Pons (tissue), 1 donor: Measurements from ENCODE around the gene MAPT.
A peak's percentile ranks its signal among the peaks of the same experiment; 100 is the strongest.
"Not testable (repeated sequence)": the region's sequence is repeated elsewhere in the genome, so short reads cannot be mapped to it uniquely, and the experiment has no call there.

Experiments used
- DNase-seq: peaks from one replicate; pipeline ENCODE4 v3.0.0-alpha.2; 2016; ENCODE audit warnings: low spot score

Gene MAPT

DNA sequence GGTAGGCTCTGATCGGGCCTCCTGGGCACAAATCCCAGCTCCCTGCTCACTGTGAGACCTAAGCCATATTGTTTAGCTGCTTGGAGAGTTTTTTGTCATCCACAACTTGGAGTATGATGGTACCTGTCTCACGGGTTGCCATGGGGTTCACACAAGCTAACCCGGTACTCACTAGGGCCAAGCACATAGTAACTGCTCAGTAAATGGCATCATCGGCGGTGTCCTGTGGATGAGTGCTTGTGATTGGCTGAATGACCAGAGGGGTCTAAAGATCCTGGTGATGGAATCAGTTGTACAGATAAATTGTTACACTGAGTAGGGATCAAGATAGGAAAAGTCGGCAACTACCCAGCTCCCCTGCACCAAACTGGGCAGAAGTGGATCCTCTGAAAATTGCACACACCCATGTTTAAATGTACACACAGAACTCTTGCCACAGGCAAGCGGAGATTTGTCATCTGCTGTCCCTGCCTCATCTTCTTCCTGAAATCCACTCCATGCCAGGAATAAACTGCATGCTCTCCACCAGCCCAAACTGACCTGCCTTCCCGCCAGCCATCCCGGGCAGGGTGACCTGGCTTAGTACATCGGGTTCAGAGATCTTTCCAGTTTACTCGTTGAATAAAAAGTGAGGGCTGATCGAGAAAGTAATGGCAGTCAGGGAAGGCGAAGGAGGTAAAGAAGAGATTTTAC, 6.5 kb downstream of the MAPT start:
- no peak for DNase-seq

DNA sequence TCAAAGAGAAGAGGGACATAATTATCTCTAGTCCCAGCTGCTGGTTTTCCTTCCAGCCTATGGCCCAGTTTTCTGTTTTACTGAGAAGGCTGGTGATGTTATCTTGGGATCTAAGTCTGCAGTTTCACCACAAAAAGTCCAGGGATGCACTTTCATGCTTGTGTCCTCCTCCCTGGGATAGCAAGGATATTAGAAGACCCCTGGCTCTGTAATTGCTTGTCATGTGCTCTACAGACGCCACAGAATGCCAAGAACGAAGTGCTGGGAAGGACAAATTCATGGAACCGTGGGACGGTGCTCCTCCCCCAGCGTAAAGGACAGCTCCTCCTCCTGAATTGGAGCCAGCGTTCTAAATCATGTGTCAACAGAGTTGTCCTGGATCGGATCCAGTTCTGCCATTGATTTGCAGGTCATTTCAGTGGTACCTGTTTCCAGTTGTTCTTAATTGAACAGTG, 8.6 kb downstream of the MAPT start:
- peak; percentile 46 for DNase-seq

DNA sequence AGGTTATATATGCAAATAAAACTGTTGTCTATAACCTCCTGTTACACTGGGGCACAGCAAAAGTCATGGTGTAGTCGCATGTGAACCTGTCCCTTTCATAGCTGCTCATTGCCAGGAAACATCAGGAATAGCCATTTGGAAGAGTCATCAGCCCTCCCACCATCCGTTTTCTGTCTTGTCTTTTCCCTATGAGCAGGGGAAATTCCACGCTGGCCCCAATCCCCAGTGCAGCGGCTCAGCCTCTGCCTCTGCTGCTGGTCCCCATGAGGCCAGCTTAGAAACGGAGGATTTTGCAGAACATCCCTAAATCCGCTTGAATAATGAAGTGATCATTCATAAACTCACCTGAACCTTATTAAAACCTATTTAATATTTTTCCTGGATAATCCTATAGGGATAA, 10.5 kb downstream of the MAPT start:
- no peak for DNase-seq

DNA sequence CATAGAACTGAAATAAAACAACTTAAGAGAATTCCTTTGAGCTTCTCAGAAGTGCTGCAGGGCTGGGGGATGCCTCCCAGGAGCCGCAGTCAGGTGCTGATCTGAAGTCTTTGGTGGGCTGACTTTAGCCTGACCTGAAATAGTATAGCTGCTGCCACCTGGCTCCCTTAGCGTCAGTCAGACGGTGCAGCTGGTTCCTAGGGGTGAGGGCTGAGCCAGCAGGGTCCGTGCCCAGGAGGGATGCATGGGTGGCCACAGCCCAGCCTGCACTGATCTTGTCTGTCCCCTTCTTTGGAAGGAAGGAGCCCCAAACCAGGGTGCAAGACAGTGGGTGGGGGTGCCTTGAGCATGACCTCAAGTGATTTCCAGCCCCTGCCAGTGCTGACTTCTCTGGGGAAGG, 11.5 kb downstream of the MAPT start:
- DNase-seq: no peak

DNA sequence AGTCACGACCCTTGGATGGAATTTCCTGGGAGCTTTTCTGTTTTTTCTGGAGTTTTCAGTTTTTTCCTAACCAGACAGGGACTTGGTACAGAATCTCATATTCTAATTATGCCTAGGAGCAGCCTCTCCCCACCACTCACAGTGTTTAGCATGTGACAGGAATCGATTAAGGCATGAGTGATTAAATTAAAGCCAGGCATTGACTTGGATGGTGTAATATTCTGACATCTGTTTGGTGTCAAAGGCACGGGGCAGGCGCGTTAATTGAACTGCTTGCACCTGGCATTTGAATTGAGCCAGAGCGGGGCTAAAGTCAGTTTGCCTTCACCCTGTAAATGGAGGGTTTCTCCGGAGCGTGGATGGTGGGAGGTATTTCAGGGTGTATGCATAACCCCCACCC, 11.9 kb downstream of the MAPT start:
- no peak for DNase-seq

DNA sequence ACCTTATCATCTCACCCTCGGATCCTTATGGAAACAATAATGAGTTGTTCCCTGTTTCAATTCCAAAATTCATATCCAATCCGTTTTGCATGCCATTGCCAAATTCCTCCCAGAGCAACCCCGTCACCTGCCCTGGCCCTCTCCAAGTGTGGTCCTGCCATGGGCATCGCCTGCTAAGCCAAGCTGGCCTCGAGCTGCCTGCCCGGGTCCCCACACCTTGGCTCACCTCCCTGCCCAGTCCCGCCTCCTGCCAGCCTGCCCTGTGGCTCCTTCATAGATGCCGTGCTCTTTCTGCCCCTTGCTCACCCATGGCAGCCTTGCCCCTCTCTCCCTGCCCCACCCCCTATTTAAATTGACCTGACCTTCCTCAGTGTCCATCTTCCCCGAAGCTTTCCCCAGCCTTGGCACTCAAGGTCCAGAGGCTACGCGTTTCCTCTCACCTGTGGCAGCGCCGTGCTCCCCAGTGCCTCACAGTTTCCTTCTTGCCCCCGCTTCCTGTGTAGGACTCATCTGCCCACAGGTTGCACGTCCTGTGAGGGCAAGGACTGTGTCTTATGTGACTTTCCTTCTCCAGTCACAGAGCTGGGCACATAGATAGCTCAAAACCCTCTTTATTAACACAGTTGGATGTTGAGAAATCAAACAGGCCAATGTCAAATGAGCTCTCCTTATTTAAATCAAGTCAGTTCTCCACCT, 12.7 kb downstream of the MAPT start:
- DNase-seq: no peak

DNA sequence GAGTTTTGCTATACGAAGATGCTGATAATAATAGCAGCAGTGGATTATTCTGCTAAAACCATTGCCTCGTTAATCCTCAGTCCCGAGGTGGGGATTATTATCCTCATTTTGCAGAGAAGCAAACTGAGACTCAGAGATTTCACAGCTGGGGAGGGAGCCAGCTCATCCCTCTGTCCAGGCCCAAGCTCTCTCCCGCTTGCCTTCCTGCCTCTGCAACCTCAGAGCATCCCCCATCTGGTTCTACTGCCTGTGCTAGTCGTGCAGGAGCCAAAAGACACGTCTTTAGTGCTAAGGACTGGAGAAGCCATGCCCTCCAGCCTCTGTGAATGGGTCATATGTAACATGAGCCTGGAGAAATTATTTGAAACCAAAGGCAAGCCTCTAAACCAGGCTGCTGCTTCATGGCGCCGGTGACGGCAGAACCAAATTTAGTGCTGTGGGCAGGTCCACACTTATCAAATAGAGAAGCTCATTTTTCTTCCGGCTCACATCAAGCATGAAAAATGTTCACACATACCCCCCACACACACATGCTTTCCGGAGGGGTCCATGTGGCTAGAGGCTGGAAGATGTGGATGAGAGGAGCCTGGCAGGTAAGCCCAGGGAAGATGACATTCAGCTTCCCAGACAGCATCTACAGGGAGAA, 13.5 kb downstream of the MAPT start:
- DNase-seq: no peak

DNA sequence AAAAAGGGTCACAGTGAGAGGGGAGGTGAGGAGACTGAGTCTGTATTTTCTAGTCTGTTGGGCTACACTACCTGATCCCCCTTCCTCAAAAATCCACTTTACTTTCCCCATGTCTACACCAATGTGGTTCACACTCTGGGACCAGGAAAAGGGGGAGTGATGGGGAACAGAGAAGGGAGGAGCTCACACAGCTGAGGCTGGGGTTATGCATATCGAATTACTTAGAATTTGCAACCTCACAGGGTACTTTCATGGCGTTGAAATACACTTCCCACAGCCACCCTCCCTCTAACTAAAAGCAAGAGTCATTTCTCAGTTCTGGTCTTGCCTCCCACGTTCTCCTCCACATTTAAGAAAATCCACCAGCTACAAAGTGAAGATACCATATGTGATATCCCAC, 14.1 kb downstream of the MAPT start:
- no peak for DNase-seq

DNA sequence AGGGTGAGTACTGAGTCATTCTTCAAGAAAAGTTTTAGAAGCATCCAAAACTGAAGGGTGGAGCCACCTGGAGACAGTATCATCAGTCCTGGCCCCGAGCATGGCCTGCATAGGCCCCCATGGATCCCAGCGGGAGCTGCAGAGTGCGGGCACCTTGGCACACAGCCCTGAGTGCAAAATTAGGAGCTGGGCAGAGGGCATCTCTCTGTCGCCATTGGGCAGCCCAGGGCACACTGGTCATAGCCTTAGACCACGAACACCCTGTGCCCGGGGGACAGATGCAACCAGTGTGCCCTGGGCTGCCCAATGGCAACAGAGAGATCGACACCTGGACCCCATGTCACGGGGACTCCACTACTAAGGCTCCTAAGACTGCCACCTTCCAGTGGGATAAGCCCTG, 14.6 kb downstream of the MAPT start:
- DNase-seq: no peak

DNA sequence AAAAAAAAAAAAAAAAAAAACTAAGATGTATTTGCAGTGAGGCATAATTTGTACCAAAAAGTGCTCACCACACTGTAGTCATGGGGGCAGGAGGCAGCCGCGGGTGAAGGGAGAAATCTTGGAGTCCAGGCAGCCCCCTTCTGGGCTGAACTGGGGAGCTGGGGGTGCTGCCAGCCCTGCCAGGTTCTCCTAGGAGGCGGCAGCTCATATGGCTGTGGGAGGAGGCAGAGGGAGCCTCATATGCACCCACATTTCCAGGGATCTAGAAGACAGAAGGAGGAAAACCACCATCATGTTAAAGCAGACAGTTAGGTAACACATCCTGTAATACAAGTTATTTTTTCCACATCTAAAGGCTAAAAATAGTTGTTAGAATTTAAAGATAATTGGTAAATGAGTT, 16.3 kb downstream of the MAPT start:
- DNase-seq: no peak

DNA sequence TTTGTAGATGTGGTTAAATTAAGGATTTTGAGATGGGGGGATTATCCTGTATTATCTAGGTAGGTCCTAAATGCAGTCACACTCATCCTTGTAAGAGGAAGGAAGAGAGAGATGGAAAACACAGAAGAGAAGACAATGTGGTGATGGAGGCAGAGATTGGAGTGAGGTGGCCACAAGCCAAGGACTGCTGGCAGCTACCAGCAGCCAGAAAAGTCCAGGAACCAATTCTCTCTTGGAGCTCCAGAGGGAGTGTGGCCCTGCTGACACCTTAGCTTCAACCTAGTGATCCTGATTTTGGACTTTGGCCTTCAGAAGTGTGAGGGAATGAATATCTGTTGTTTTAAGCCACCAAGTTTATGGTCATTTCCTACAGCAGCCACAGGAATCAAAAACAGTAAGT, 18.0 kb downstream of the MAPT start:
- DNase-seq: no peak

DNA sequence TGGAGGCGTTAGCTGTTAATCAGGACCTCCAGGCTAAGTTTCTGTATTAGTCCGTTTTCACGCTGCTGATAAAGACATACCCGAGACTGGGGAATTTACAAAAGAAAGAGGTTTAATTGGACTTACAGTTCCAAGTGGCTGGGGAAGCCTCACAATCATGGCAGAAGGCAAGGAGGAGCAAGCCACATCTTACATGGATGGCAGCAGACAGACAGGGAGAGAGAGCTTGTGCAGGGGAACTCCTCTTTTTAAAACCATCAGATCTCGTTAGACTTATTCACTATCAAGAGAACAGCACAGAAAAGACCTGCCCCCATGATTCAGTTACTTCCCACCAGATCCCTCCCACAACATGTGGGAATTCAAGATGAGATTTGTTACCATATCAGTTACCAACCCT, 18.7 kb downstream of the MAPT start:
- not testable (repeated sequence) for DNase-seq

DNA sequence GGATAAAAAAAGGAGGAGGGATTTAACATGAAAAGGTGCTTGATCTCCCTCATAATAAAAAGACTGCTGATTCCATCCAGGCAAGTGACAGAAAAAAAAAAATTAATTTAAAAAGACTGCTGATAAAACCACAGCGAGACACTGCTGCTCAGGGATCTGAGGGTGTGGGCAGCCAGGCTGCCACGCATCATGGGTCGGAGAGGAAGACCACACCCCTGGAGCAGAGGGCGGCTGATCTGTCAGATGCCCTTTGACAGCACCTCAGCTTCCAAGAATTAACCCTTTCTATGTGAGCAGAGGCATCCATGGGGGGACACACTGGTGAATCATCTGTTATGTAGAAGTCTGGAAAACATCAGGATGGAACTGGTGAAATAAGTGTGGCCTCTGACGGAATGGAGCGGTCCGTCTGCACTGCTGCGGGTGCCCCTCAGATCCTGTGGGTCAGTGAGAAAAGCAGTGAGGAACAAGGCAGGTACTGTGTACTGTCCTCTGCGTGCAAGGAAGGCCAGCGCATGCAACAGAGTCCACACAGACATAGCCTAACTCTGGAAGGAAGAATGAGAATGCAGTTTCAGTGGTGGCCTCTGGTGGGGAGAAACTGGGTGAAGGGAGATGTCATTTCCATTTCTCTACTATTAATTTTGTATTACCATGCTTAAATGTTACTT, 19.8 kb downstream of the MAPT start:
- DNase-seq: peak; percentile 61

DNA sequence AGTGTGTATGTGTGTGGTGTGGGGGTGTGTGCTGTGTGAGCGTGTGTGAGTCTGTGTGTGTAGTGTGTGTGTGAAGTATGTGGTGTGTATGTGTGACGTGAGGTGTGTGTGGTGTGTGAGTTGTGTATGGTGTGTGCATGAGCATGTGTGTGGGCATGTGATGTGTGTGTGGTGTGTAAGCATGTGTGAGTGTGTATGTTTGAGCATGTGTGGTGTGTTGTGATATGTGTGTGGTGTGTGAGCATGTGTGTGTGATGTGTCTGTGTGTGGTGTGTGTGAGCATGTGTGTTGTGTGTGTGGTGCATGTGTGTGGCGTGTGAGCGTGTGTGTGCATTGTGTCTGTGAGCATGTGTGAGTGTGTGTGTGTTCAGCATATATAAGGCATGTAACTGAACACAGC, 20.9 kb downstream of the MAPT start:
- DNase-seq: no peak

DNA sequence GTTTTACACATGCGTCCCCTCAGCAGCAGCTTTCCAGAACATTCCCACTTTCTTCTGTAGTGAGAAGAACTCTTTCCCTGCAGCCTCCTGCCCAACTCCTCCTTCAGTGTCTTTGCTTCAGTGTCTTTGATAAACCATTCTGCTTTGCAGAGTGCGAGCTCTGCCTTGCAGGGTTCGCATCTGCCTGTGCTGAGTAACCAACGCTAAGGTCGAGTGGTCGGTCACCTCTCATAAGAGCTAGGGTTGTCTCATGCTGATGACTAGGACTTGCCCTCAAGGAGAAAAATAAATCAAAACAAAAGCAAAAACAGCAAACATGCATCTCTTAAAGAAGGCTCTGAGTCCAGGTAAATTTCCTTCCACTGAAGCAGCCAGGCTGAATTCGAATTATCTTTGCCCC, 22.7 kb downstream of the MAPT start:
- DNase-seq: no peak

DNA sequence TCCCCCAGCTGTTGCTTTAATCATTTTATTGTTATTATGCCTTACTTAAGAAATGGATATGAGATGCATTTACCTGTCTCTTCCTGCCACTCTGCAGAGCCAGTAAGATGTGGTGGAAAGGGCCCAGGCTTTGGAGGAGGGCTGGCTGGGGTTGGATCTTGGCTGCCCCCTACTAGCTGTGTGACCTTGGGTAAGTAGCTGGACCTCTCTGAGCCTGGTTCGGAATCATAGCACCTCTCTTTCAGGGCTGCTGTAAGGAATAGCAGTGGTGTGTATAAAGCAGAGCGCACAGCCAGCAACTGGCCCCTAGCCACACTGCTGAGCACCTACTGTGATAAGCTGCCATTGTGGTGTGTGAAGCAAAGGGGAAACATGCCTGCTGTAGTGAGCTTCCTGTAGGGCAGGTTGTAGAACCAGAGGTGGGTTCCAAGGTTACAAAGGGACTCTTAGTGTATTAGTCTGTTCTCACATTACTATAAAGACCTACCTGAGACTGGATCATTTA, 23.9 kb downstream of the MAPT start:
- DNase-seq: no peak

DNA sequence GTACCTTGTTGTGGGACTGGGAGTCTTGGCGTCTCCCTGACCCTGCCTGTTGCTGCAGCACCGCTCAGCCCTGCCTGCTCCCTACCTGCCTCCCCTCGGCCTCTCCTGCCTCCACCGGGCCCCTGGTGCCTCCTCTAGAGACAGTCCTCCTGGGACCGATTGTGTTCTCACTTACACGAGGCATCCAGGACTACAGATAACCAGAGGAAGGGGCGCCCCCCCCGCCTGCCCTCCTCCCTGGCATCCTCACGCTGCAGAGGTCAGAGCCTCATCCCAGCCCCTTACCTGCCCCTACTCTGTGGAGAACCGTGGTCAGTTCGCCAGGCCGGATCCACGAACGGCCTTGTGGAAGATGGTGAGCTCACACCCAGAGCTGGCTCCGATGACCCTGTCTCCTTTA, 24.8 kb downstream of the MAPT start:
- no peak for DNase-seq

DNA sequence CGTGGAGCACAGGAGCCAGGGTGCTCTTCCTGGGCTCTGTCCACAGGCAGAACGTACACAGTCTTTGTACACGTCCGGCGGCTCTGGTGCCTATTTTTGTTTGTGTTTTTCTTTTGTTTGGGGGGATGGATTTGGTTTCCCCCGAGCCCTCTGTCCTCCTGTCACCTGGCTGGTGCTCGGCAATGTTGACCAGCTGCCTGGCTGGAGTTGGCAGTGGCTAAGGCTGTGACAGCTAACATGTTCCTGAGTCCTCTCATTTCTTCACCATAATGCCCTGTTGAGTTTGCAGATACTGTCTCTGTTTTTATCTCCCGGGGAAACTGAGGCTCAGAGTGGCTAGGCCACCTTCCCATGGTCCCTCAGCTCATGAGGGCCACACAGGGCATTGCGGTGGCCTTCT, 25.7 kb downstream of the MAPT start:
- DNase-seq: no peak

DNA sequence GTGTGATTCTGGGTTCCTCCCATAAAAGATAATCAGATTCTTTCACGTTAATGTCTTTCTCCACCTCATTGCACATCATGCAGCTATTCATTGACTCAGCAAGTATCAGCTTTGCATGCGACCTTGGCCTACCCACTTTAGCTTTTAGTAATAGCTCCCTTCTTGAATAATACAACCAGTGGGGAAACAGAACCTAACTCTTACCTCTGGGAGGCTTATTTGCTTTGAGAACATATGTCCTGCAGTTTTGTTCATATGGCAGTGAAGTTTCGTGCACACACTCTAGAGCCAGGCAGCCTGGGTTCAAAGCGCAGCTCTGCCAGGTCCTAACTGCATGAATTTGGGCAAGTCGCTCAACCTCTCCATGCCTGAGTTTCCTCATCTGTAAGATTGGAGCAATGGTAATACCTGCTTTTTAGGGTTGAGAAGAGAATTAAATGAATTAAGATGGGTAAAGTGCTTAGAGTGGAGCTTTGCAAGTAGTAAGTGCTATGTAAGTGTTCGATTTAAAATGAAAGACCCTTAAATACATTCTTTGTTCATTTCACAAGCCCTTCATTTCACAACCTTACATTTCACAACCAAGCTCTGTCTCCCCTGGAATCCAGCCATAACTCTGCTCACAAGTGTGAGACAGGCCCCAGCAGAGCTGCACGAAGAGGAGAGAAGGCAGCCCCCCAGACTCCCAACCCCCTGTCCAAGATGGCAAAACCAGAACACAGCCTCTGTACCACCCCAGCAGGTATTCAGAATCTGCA, 29.3 kb downstream of the MAPT start:
- peak; percentile 47 for DNase-seq

DNA sequence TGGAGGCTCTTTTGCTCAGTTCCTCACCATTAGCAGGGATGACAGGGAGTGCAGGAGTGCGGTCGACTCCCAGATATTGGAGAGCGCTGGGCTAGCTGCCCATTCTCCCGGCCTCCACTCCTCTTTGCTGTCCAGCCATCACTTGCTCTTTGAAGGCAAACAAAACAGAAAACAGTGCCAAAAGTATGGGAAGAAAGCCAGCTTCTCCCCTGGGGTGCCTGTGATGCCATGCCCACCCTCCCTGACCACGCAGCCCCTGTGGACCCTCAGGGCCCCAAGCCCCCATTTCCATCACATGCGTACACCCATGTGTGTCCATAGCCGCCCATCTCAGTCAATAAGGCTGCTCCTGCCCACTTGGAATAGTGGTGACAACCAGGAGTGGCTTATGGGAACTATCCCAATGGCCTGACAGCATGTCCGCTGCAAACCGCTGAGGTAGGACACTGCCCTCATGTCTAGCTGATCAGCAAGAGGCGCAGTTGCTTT, 30.0 kb downstream of the MAPT start:
- DNase-seq: no peak

DNA sequence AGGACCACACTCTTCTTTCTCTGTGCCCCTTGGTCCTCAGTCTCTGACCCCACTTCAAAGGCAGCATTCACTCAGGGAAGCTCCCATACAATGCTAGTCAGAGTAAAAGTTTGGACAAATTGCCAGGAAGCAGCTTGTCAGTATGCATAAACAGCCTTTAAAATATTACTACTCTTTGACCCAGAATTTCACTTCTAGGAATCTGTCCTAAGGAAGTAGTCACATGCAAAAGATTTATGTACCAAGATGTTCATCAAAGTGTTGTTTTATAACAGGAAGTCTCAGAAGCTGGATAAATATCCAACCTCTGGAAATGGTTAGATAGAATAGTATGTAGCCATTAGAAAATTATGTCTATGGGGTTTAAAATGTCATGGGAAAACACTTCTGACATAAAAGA, 31.0 kb downstream of the MAPT start:
- no peak for DNase-seq

DNA sequence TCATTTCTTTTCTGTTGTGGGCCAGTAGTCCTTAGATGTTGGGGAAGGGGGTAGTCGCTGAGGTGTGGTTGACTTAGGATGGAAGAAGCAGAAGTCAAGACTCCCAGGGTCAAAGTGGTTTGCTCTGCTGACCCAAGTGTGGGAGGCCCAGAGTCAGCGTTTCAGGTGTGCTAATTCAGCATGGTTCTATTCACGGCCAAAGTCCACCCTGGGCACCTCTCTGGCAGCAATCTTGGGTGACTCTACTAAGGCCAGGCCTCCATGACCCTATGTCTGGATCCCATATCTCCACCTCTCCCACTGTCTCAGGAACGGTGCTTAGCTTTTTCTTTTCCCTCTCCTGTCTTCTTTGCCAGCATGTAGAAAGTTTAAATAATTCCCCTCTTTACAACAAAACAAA, 32.9 kb downstream of the MAPT start:
- no peak for DNase-seq
